ENCODE results near the gene ZNF566.

The ZNF566 gene

GRCh38 chr19:36489920-36490415, 607 bp upstream of the ZNF566 start:
- Histone ChIP-seq H3K4me3 (peak overlapping the region; percentile 94), H3K27ac (peak overlapping the region; percentile 90 to 96)
- TF ChIP-seq, protein P1, sequence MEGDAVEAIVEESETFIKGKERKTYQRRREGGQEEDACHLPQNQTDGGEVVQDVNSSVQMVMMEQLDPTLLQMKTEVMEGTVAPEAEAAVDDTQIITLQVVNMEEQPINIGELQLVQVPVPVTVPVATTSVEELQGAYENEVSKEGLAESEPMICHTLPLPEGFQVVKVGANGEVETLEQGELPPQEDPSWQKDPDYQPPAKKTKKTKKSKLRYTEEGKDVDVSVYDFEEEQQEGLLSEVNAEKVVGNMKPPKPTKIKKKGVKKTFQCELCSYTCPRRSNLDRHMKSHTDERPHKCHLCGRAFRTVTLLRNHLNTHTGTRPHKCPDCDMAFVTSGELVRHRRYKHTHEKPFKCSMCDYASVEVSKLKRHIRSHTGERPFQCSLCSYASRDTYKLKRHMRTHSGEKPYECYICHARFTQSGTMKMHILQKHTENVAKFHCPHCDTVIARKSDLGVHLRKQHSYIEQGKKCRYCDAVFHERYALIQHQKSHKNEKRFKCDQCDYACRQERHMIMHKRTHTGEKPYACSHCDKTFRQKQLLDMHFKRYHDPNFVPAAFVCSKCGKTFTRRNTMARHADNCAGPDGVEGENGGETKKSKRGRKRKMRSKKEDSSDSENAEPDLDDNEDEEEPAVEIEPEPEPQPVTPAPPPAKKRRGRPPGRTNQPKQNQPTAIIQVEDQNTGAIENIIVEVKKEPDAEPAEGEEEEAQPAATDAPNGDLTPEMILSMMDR (IDR thresholded peaks at IDR 0.05): no peak
- DNase-seq (ENCODE audit: low spot score): peak; percentile 83

GRCh38 chr19:36488846-36489117, 579 bp downstream of the ZNF566 start:
- Histone ChIP-seq H3K27ac (peak overlapping the region; percentile 90 to 96), H3K4me3 (peak overlapping the region; percentile 94)
- TF ChIP-seq, protein P1 (IDR thresholded peaks at IDR 0.05): no peak
- DNase-seq (ENCODE audit: low spot score): no peak

DNA sequence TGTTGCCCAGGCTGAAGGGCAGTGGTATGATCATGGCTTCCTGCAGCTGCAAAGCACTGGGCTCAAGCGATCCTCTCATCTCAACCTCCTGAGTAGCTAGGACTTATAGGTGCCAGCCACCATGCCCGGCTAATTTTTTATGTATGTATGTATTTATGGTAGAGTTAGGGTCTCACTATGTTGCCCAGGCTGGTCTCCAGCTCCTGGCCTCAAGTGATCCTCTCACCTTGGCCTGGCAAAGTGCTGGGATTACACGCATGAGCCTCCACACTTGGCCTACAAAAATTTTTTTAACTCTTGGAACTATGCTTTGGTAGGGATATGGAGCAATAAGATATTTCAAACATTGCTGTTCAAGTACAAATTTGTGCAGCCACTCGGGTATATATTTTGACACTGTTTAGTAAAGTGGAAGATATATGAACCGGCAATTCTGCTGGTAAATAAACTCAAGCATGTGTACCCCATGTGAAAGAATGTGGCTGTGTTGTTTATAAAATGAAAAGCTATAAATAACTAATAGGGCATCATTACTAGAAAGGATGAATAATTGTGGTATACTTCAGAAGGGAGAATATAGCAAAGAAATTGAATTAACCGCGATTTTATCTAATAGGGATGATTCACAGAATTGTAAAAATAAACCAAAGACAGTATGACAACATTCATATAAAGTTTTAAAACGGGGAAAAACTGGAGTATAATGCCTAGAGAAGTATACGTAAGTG, 1.1 kb downstream of the ZNF566 start:
- TF ChIP-seq, protein P1 (IDR thresholded peaks at IDR 0.05): no peak
- Histone ChIP-seq H3K27ac (peak overlapping the region; percentile 90 to 96), H3K4me3 (peak overlapping the region; percentile 94)
- no peak for DNase-seq (ENCODE audit: low spot score)

- no peak overlapping the region for H3K4me3 ChIP-seq
- no peak overlapping the region for H3K27ac ChIP-seq
- no peak for DNase-seq (ENCODE audit: low spot score)
- TF ChIP-seq, protein P1 (IDR thresholded peaks at IDR 0.05): no peak
These were observed 5.7 kb downstream of the ZNF566 start for GRCh38 chr19:36483653-36484052.

DNA sequence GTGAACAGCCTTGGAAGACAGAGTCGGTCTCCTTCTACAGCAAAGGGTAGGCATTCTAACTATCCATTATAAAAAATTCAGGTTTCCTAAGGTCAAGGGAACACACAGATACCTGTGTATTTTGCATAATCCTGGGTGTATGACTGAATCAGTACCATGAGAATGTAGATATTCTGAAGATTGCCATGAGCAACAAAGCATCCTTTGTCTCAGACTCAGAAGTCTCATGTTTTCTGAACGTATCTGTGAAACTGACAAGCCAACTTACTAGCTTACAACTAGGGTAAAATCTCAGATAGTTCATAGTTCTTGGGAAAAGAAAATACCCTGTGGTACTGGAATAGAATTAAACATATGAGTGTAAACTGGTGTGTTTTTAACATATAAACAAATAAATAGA, 6.5 kb downstream of the ZNF566 start:
- TF ChIP-seq, protein P1 (IDR thresholded peaks at IDR 0.05): no peak
- DNase-seq (ENCODE audit: low spot score): no peak

DNA sequence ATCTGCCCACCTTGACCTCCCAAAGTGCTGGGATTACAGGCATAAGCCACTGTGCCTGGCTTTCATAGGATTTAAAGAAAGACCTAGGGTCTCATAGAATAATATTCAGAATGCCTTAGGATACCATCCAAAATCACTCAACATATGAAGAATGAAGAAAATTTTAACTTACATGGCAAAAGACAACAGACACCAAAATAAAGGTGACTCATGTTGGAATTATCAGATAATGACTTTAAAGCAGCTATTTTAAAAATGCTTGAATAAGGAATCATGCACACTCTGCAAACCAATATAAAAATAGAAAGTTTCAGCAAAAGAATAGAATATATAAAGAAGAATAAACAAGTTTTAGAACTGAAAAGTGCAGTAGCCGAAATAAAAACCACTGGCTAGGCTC, 29.3 kb downstream of the ZNF566 start:
- DNase-seq (ENCODE audit: low spot score): no peak
- TF ChIP-seq, protein P1 (IDR thresholded peaks at IDR 0.05): no peak
- no peak overlapping the region for H3K27ac ChIP-seq
- H3K4me3 ChIP-seq: no peak overlapping the region

More for the DNA sequence above, 6.5 kb downstream of the ZNF566 start:
- Histone ChIP-seq H3K27ac (no peak overlapping the region), H3K4me3 (no peak overlapping the region)

DNA sequence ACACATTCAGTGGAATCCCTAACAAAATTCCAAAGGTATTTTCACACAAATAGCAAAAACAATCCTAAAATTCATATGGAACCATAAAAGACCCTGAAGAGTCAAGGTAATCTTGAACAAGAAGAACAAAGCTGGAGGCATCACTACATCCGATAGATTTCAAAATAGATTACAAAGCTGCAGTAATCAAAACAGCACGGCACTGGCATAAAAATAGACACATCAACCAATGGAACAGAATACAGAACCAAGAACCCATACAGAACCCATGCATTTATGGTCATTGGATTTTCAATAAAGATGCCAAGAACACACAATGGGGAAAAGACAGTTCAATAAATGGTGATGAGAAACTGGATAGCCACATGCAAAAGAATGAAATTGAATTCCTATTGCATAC, 32.5 kb downstream of the ZNF566 start:
- Histone ChIP-seq H3K27ac (no peak overlapping the region), H3K4me3 (no peak overlapping the region)
- DNase-seq (ENCODE audit: low spot score): no peak
- TF ChIP-seq, protein P1 (IDR thresholded peaks at IDR 0.05): no peak

Data from coronary artery (tissue), 2 donors.